Measurements from ENCODE around the gene MAP3K5.
A peak's percentile ranks its signal among the peaks of the same experiment; 100 is the strongest.

The MAP3K5 gene

GRCh38 chr6:136793363-136793762 lies 1.1 kb upstream of the MAP3K5 start:
- no peak for ATAC-seq
- TF ChIP-seq ZNF8 (CRISPR knock-in tag; IDR thresholded peaks at IDR 0.05) (no peak), RARB (CRISPR knock-in tag; IDR thresholded peaks at IDR 0.05) (no peak), PATZ1 (CRISPR knock-in tag; IDR thresholded peaks at IDR 0.05; ENCODE audit: borderline replicate concordance) (no peak), ESRRG (CRISPR knock-in tag; IDR thresholded peaks at IDR 0.05) (no peak), POU6F1 (CRISPR knock-in tag; IDR thresholded peaks at IDR 0.05; ENCODE audit: borderline replicate concordance, low read depth) (no peak), ZC3H10 (CRISPR knock-in tag; IDR thresholded peaks at IDR 0.05) (no peak), SNAI2 (CRISPR knock-in tag; IDR thresholded peaks at IDR 0.05) (no peak), ISL1 (CRISPR knock-in tag; IDR thresholded peaks at IDR 0.05) (no peak), TSHZ2 (CRISPR knock-in tag; IDR thresholded peaks at IDR 0.05) (no peak), ARNTL (CRISPR knock-in tag; IDR thresholded peaks at IDR 0.05; ENCODE audit: borderline replicate concordance, low read depth) (no peak), ZNF70 (CRISPR knock-in tag; IDR thresholded peaks at IDR 0.05) (no peak), TCF4 (CRISPR knock-in tag; IDR thresholded peaks at IDR 0.05; ENCODE audit: borderline replicate concordance) (no peak), CREB5 (CRISPR knock-in tag; IDR thresholded peaks at IDR 0.05; ENCODE audit: low read depth) (no peak)

GRCh38 chr6:136792095-136792409 lies 225 bp downstream of the MAP3K5 start:
- peak; percentile 31 for ATAC-seq
- TF ChIP-seq GLIS3 (CRISPR knock-in tag; IDR thresholded peaks at IDR 0.05) (no peak), ZFP30 (CRISPR knock-in tag; IDR thresholded peaks at IDR 0.05) (no peak), PPARA (CRISPR knock-in tag; IDR thresholded peaks at IDR 0.05; ENCODE audit: borderline replicate concordance) (no peak), ISL1 (CRISPR knock-in tag; IDR thresholded peaks at IDR 0.05) (no peak), RARB (CRISPR knock-in tag; IDR thresholded peaks at IDR 0.05) (no peak), TOX (CRISPR knock-in tag; IDR thresholded peaks at IDR 0.05; ENCODE audit: borderline replicate concordance) (no peak), CSRNP3 (CRISPR knock-in tag; IDR thresholded peaks at IDR 0.05) (no peak), ESRRG (CRISPR knock-in tag; IDR thresholded peaks at IDR 0.05) (no peak), POU6F1 (CRISPR knock-in tag; IDR thresholded peaks at IDR 0.05; ENCODE audit: borderline replicate concordance, low read depth) (no peak), ZC3H10 (CRISPR knock-in tag; IDR thresholded peaks at IDR 0.05) (no peak), ZNF565 (CRISPR knock-in tag; conservative IDR thresholded peaks at IDR 0.05; ENCODE audit: low read depth) (no peak), ZFP3 (CRISPR knock-in tag; IDR thresholded peaks at IDR 0.05) (no peak), CREB5 (CRISPR knock-in tag; IDR thresholded peaks at IDR 0.05; ENCODE audit: low read depth) (no peak), TCF4 (CRISPR knock-in tag; IDR thresholded peaks at IDR 0.05; ENCODE audit: borderline replicate concordance) (no peak), SNAI2 (CRISPR knock-in tag; IDR thresholded peaks at IDR 0.05) (no peak), ARNTL (CRISPR knock-in tag; IDR thresholded peaks at IDR 0.05; ENCODE audit: borderline replicate concordance, low read depth) (no peak)
